Measurements from ENCODE around the gene TRIB2. TPM values are rescaled to one million over a fixed set of nuclear protein-coding genes. Genes with fewer than 3 reads are reported as not detected.

The TRIB2 gene
- total RNA-seq, 1 donor, result 79.6 TPM

DNA sequence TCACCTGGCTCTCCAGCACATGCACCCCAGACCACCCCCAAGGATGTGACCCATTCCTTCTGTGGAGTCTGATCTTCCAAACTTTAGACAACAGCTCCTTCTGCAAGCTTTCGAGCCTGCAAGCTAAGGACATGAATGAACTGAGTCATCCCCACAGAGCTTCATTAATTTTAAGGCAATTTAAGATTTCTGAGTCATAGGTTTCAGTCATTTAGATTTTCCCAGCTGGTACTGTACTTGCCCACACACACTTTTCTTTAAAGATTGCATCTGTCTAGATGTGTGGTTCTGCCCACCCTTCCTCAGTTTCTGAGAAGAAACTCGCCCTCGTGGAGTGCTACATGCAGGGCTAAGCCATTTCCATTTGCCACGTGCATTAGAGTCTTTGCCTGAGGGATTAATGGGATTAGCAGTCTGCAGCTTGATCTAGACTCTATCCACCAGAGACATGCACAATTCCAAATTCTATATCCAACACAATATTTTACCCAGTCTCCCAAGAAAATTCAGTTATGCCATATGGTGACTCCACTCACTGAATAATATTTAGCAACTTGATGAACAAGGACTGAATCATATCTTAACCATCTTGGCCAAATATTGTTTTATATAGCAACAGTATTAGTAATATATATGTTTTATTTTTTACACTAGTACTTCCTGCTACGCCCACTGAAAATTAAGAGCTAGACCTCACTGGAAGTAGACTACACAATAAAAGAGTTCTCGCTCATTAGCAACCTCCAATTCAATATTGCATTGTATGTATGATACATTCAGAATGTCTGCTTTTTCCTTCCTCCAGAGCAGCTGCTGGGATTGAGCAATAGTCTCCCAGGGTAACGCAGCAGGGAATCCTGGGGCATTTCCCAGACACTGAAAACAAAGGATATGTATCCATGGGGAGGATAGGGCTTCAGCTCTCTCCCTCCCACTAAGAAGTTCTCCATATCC is 14.3 kb upstream of the TRIB2 start:
- Histone ChIP-seq H3K4me3 (ENCODE audit: insufficient read depth, low read length) (peak overlapping the region; percentile 24), H3K4me2 (ENCODE audit: insufficient read depth, low read length) (peak overlapping the region; percentile 80), H3K4me1 (ENCODE audit: insufficient read depth, low read length) (peaks cover 40% of the 10 kb centered on the region), H4K20me1 (ENCODE audit: insufficient read depth, low read length) (no peaks in the 10 kb centered on the region), H3K79me2 (ENCODE audit: insufficient read depth, low read length) (no peaks in the 10 kb centered on the region), H3K9me3 (ENCODE audit: low read depth, low read length) (no peaks in the 10 kb centered on the region), H3K27ac (ENCODE audit: low read depth, low read length) (peak overlapping the region; percentile 96), H2AFZ (ENCODE audit: low read length) (peak overlapping the region; percentile 49), H3K27me3 (ENCODE audit: insufficient read depth, low read length) (no peaks in the 10 kb centered on the region), H3K36me3 (ENCODE audit: insufficient read depth, low read length) (no peaks in the 10 kb centered on the region)
- peak; percentile 83 for DNase-seq (ENCODE audit: insufficient read length, low spot score, missing footprints)
- TF ChIP-seq, protein P1, sequence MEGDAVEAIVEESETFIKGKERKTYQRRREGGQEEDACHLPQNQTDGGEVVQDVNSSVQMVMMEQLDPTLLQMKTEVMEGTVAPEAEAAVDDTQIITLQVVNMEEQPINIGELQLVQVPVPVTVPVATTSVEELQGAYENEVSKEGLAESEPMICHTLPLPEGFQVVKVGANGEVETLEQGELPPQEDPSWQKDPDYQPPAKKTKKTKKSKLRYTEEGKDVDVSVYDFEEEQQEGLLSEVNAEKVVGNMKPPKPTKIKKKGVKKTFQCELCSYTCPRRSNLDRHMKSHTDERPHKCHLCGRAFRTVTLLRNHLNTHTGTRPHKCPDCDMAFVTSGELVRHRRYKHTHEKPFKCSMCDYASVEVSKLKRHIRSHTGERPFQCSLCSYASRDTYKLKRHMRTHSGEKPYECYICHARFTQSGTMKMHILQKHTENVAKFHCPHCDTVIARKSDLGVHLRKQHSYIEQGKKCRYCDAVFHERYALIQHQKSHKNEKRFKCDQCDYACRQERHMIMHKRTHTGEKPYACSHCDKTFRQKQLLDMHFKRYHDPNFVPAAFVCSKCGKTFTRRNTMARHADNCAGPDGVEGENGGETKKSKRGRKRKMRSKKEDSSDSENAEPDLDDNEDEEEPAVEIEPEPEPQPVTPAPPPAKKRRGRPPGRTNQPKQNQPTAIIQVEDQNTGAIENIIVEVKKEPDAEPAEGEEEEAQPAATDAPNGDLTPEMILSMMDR (IDR thresholded peaks at IDR 0.05; ENCODE audit: extremely low read depth, low read depth, low read length), result no peak

DNA sequence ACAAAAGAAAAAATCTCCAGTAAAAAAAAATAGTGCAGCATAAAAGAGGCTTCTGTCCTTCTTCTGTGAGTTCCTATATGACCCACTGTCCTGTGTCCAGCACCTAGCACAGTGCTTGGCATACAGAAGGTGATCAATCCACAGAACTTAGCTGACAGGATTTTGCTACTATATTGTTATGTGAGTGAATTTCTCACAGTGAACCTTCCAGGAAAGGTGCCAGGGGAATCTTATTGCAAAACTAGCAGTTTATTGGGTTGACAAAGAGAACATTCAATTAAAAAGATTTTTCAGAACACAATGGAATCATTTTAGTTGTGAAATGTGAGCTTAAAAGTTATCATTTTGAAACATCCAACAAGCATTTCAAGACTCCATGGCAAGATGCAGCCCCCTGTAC is 12.4 kb upstream of the TRIB2 start:
- Histone ChIP-seq H3K4me1 (ENCODE audit: insufficient read depth, low read length) (peaks cover 40% of the 10 kb centered on the region), H2AFZ (ENCODE audit: low read length) (no peak overlapping the region), H3K27me3 (ENCODE audit: insufficient read depth, low read length) (no peaks in the 10 kb centered on the region), H3K4me2 (ENCODE audit: insufficient read depth, low read length) (no peak overlapping the region), H3K36me3 (ENCODE audit: insufficient read depth, low read length) (no peaks in the 10 kb centered on the region), H3K4me3 (ENCODE audit: insufficient read depth, low read length) (no peak overlapping the region), H3K79me2 (ENCODE audit: insufficient read depth, low read length) (no peaks in the 10 kb centered on the region), H3K27ac (ENCODE audit: low read depth, low read length) (no peak overlapping the region), H3K9me3 (ENCODE audit: low read depth, low read length) (no peaks in the 10 kb centered on the region), H4K20me1 (ENCODE audit: insufficient read depth, low read length) (no peaks in the 10 kb centered on the region)
- TF ChIP-seq, protein P1 (IDR thresholded peaks at IDR 0.05; ENCODE audit: extremely low read depth, low read depth, low read length), result no peak
- DNase-seq (ENCODE audit: insufficient read length, low spot score, missing footprints), result no peak

DNA sequence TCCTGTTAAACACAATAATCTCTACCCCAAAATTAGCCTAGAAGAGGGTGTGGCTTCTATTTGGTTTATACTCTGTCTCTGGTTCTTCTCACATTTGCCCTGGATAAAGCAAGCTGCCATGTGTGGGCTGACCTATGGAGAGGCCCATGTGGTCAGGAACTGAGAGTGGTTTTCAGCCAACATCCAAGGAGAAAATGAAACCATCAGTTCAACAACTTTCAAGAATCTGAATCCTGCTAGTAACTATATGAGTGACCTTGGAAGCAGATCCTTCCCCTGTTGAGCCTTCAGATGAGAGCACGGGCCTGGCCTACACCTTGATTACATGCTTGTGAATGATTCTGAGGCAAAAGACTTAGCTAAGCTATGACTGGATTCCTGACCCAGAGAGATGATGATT is 11.5 kb upstream of the TRIB2 start:
- no peaks in the 10 kb centered on the region for H3K79me2 ChIP-seq (ENCODE audit: insufficient read depth, low read length)
- TF ChIP-seq, protein P1 (IDR thresholded peaks at IDR 0.05; ENCODE audit: extremely low read depth, low read depth, low read length), result no peak
- no peak overlapping the region for H3K4me2 ChIP-seq (ENCODE audit: insufficient read depth, low read length)
- peaks cover 40% of the 10 kb centered on the region for H3K4me1 ChIP-seq (ENCODE audit: insufficient read depth, low read length)
- H3K27ac ChIP-seq (ENCODE audit: low read depth, low read length), result no peak overlapping the region
- H2AFZ ChIP-seq (ENCODE audit: low read length), result no peak overlapping the region
- H4K20me1 ChIP-seq (ENCODE audit: insufficient read depth, low read length), result no peaks in the 10 kb centered on the region
- no peak overlapping the region for H3K4me3 ChIP-seq (ENCODE audit: insufficient read depth, low read length)
- no peaks in the 10 kb centered on the region for H3K36me3 ChIP-seq (ENCODE audit: insufficient read depth, low read length)
- H3K27me3 ChIP-seq (ENCODE audit: insufficient read depth, low read length), result no peaks in the 10 kb centered on the region
- no peak for DNase-seq (ENCODE audit: insufficient read length, low spot score, missing footprints)
- H3K9me3 ChIP-seq (ENCODE audit: low read depth, low read length), result no peaks in the 10 kb centered on the region

DNA sequence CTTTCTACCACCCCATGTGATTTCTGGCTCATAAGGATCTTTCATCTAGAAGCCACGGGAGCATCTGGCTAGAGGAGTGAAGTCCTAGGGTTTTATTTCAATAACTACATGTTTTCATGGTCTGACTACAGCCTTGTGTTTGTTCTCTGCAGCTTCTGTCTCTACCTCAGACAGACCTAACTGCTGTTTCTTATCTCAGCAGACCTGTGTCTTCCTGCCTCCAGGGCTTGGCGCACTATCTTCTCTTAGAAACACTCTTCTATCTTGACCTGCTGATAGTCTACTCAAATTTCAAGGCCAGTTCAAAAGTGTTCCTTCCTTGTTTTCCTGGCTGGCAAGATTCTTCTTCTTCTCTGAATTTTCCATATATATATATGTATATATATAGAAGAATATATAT is 11.0 kb upstream of the TRIB2 start:
- Histone ChIP-seq H3K4me2 (ENCODE audit: insufficient read depth, low read length) (no peak overlapping the region), H3K4me3 (ENCODE audit: insufficient read depth, low read length) (no peak overlapping the region), H3K36me3 (ENCODE audit: insufficient read depth, low read length) (no peaks in the 10 kb centered on the region), H3K27ac (ENCODE audit: low read depth, low read length) (no peak overlapping the region), H2AFZ (ENCODE audit: low read length) (no peak overlapping the region), H3K27me3 (ENCODE audit: insufficient read depth, low read length) (no peaks in the 10 kb centered on the region), H3K79me2 (ENCODE audit: insufficient read depth, low read length) (no peaks in the 10 kb centered on the region), H3K4me1 (ENCODE audit: insufficient read depth, low read length) (peaks cover 37% of the 10 kb centered on the region), H4K20me1 (ENCODE audit: insufficient read depth, low read length) (no peaks in the 10 kb centered on the region), H3K9me3 (ENCODE audit: low read depth, low read length) (no peaks in the 10 kb centered on the region)
- TF ChIP-seq, protein P1 (IDR thresholded peaks at IDR 0.05; ENCODE audit: extremely low read depth, low read depth, low read length), result no peak
- no peak for DNase-seq (ENCODE audit: insufficient read length, low spot score, missing footprints)

Data from osteoblast (primary cell).